GM23338 (cell line): ENCODE results near the gene LEMD2. TPM values are rescaled to one million over a fixed set of nuclear protein-coding genes. Genes with fewer than 3 reads are reported as not detected.

Source experiments
- ATAC-seq: fragments of 200-7000 bp; cut with Tn5 transposase; 3 replicates; pipeline ENCODE4 v1.9.1; 2020
- DNase-seq: peaks from one replicate; pipeline ENCODE4 v3.0.0-alpha.2; 2015; ENCODE audit warnings: low spot score
- H2AFZ ChIP-seq: fragments of 200-600 bp; sonication (generic); 2 replicates; pipeline ENCODE4 v1.8.0; 2016; ENCODE audit warnings: antibody characterized with exemption, mild to moderate bottlenecking, moderate library complexity
- H3F3A ChIP-seq: fragments of 200-600 bp; sonication (generic); replicated peaks from 2 replicates; pipeline ENCODE4 v1.8.0; 2017; ENCODE audit warnings: antibody characterized with exemption, mixed run types, low read depth
- H3K27ac ChIP-seq: fragments of 200-600 bp; sonication (generic); 2 replicates; pipeline ENCODE4 v1.6.1; 2016; ENCODE audit warnings: low read depth
- H3K27me3 ChIP-seq: fragments of 200-600 bp; sonication (generic); 2 replicates; pipeline ENCODE4 v1.8.0; 2016; ENCODE audit warnings: mild to moderate bottlenecking, mixed run types, moderate library complexity; ENCODE audit not compliant: insufficient read depth
- H3K36me3 ChIP-seq: fragments of 200-600 bp; sonication (generic); 2 replicates; pipeline ENCODE4 v1.8.0; 2016; ENCODE audit warnings: mild to moderate bottlenecking; ENCODE audit not compliant: insufficient read depth
- H3K4me1 ChIP-seq: fragments of 200-600 bp; sonication (generic); 2 replicates; pipeline ENCODE4 v1.8.0; 2016; ENCODE audit warnings: mild to moderate bottlenecking, moderate library complexity; ENCODE audit not compliant: insufficient read depth
- H3K4me2 ChIP-seq: fragments of 200-600 bp; sonication (generic); 2 replicates; pipeline ENCODE4 v1.7.1; 2017; ENCODE audit warnings: mixed run types
- H3K4me3 ChIP-seq: fragments of 200-600 bp; sonication (generic); 2 replicates; pipeline ENCODE4 v1.6.1; 2016; ENCODE audit warnings: mixed run types
- H3K79me2 ChIP-seq: fragments of 200-600 bp; sonication (generic); replicated peaks from 2 replicates; pipeline ENCODE4 v1.8.0; 2017; ENCODE audit warnings: mild to moderate bottlenecking; ENCODE audit not compliant: insufficient read depth
- H3K9me2 ChIP-seq: fragments of 200-600 bp; sonication (generic); 2 replicates; pipeline ENCODE4 v1.8.0; 2017; ENCODE audit not compliant: insufficient read depth
- H4K20me1 ChIP-seq: fragments of 200-600 bp; sonication (generic); replicated peaks from 2 replicates; pipeline ENCODE4 v1.8.0; 2017; ENCODE audit warnings: mild to moderate bottlenecking; ENCODE audit not compliant: insufficient read depth
- H3K27ac Mint-ChIP-seq: 2 replicates; pipeline ENCODE4 v1.8.0; 2020; ENCODE audit warnings: inconsistent platforms, mild to moderate bottlenecking, moderate library complexity, mixed read lengths
- H3K27me3 Mint-ChIP-seq: 3 replicates; pipeline ENCODE4 v1.8.0; 2022; ENCODE audit warnings: low read depth, mild to moderate bottlenecking, moderate library complexity, mixed read lengths, inconsistent platforms; ENCODE audit not compliant: insufficient read depth, poor library complexity
- H3K36me3 Mint-ChIP-seq: 3 replicates; pipeline ENCODE4 v1.8.0; 2021; ENCODE audit warnings: low read depth, mild to moderate bottlenecking, inconsistent platforms, moderate library complexity, mixed read lengths
- H3K4me1 Mint-ChIP-seq: 3 replicates; pipeline ENCODE4 v1.8.0; 2020; ENCODE audit warnings: mild to moderate bottlenecking, inconsistent platforms, mixed read lengths
- H3K4me3 Mint-ChIP-seq: 3 replicates; pipeline ENCODE4 v1.8.0; 2021; ENCODE audit warnings: moderate library complexity, mild to moderate bottlenecking, inconsistent platforms, mixed read lengths
- H3K9me3 Mint-ChIP-seq: 3 replicates; pipeline ENCODE4 v1.8.0; 2020; ENCODE audit warnings: moderate library complexity, mild to moderate bottlenecking, inconsistent platforms, mixed read lengths
- CREB1 ChIP-seq: fragments of 250-450 bp; sonication (Bioruptor Pico); IDR thresholded peaks from 2 replicates; pipeline ENCODE4 v1.5.0; 2020; ENCODE audit warnings: low read depth, mild to moderate bottlenecking, moderate library complexity
- CTCF ChIP-seq, 2 experiments: fragments of 200-600 bp in 1 of 2; sonication (generic) in 1 of 2; conservative IDR thresholded peaks; 2 replicates each; pipeline versions ENCODE4 v1.5.1 to v1.6.1; 2016 to 2017; ENCODE audit warnings: antibody characterized with exemption in 2 of 2, low read depth in 2 of 2, mild to moderate bottlenecking in 2 of 2, moderate library complexity in 1 of 2
- EZH2 ChIP-seq: fragments of 200-600 bp; sonication (generic); IDR thresholded peaks from one replicate; pipeline ENCODE4 v1.8.0; 2017; ENCODE audit warnings: antibody characterized with exemption, mild to moderate bottlenecking, low read depth; ENCODE audit not compliant: unreplicated experiment
- EZH2phosphoT487 ChIP-seq: fragments of 200-600 bp; sonication (generic); IDR thresholded peaks from one replicate; pipeline ENCODE4 v1.8.1; 2018; ENCODE audit warnings: antibody characterized with exemption; ENCODE audit not compliant: unreplicated experiment
- JUNB ChIP-seq: IDR thresholded peaks from one replicate; pipeline ENCODE4 v1.6.1; 2016; ENCODE audit warnings: antibody characterized with exemption; ENCODE audit not compliant: unreplicated experiment
- NANOG ChIP-seq: IDR thresholded peaks from 2 replicates; pipeline ENCODE4 v1.6.1; 2016; ENCODE audit warnings: antibody characterized with exemption, borderline replicate concordance
- POLR2AphosphoS5 ChIP-seq: IDR thresholded peaks from 2 replicates; pipeline ENCODE4 v1.6.1; 2016; ENCODE audit warnings: antibody characterized with exemption, low read depth
- STAT1 ChIP-seq: IDR thresholded peaks from one replicate; pipeline ENCODE4 v1.6.1; 2016; ENCODE audit warnings: antibody characterized with exemption; ENCODE audit not compliant: unreplicated experiment
- ZNF114 ChIP-seq: fragments of 250-450 bp; sonication (Bioruptor Pico); IDR thresholded peaks from 2 replicates; pipeline ENCODE4 v1.5.0; 2020; ENCODE audit warnings: mild to moderate bottlenecking, moderate library complexity
- ZNF331 ChIP-seq: fragments of 250-450 bp; sonication (Bioruptor Pico); IDR thresholded peaks from 2 replicates; pipeline ENCODE4 v1.5.0; 2020; ENCODE audit warnings: low read depth, mild to moderate bottlenecking, moderate library complexity
- ZNF462 ChIP-seq: fragments of 250-450 bp; sonication (Bioruptor Pico); IDR thresholded peaks from 2 replicates; pipeline ENCODE4 v1.5.0; 2020; ENCODE audit warnings: mild to moderate bottlenecking, moderate library complexity
- polyA plus RNA-seq: library from polyadenylated mRNA; unstranded; fragments of >200 nt; fragmentation: Nextera tagmentation; extraction: Ambion mirVana; gene quantifications from 2 replicates; pipeline ENCODE4 v1.2.1, GENCODE V29; 2016
- total RNA-seq: library from RNA; depleted of rRNA; stranded (reverse); fragments of >200 nt; shearing (Covaris generic); gene quantifications from 2 replicates; pipeline ENCODE4 v1.2.3, GENCODE V29; 2014
- TF ChIP-seq, protein P1 (sequence below): IDR thresholded peaks from one replicate; pipeline ENCODE4 v1.6.1; 2018; ENCODE audit warnings: antibody characterized with exemption; ENCODE audit not compliant: unreplicated experiment

The LEMD2 gene
- total and polyA plus RNA-seq, 2 experiments from 2014 or later, result 28.6 to 64.7 TPM

DNA sequence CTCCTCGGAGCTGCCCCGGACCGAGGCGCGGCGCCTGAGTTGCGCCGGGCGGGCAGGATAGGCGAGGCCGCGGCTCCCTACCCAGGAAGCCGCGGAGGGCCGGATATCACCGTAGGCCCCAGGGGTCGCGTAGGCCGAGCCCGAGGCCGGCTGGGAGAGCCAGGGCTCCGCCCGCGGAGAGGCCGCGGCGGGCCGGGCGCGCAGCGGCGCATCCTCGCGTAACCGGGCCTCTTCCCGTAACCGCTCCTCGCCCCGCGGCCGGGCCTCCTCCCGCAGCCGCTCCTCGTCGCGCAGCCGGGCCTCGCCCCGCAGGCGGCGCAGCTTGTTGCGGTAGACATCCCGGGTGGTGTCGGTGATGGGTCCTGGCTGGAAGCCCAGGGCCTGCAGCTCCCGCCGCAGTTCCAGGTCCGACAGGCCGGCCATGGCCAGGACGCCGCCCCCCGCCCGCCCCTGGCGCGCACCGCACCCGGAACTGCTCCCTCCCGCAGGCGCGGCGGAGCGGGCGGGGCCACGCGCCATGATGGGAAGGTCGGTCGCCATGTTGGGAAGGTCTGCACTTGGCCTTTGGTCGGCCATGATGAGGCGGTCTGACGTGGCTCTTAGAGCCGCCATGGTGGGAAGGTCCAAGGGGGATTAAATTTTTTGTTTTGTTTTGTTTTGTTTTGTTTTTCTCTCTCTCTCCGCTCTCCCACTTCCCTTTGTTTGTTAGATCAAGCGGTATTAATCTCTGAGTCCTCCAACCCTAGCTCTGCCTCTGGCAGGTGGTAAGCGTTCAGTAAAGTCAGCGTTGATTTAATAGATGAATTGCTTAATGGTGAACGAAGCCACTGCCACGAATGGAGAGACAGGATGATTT is at the start of gene LEMD2 (continued):
- TF ChIP-seq ZNF114, result peak; percentile 90; the same call in 1 of the 2 replicates

DNA sequence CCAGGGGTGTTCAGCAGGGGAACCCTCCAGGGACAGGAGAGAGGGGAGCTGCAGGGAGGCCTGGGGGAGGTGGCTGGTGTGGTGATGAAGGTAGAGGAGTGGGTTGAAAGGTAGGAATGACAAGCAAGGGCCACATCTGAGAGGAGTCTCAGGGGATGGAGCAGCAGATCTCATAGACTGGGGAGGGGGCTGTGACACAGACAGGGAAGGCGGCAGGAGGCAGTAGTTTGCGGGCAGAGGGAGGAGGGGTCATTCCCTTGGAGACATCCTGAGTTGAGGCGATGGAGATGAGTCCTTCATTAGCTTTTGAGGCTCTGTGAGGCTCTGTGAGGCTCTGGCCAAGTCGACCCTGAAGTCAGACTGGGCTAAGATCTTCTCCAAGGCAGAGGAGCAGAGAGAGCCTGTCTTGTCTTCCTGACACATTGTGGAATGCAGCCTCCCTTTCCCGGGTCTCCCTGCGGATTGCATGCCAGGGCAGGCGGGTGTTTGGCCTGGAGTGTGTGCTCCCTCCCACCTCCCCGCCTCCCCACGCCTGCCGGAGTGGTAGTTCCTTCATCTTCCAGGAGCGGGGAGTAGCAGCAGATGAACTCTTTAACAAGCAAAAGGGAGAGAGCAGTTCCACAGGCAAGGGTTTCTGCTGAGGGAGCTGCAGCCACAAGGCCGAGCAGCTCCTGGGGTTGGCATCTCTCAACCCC is 49.2 kb upstream of the LEMD2 start:
- no peaks in the 10 kb centered on the region for H3F3A ChIP-seq
- no peak overlapping the region; the same call in 1 of the 2 replicates for H3K4me2 ChIP-seq
- H3K4me3 ChIP-seq, result no peak overlapping the region
- Mint-ChIP-seq H3K27ac (peak overlapping the region; percentile 4; the same call in 1 of the 2 replicates), H3K4me3 (no peak overlapping the region), H3K9me3 (peaks cover 23% of the 10 kb centered on the region), H3K36me3 (peaks cover 16% of the 10 kb centered on the region), H3K27me3 (peaks cover 18% of the 10 kb centered on the region), H3K4me1 (peaks cover 28% of the 10 kb centered on the region)
- no peaks in the 10 kb centered on the region for H3K79me2 ChIP-seq
- H4K20me1 ChIP-seq, result no peaks in the 10 kb centered on the region
- ATAC-seq (peak; percentile 74), DNase-seq (peak; percentile 58)
- H3K27me3 ChIP-seq, result no peaks in the 10 kb centered on the region
- H3K36me3 ChIP-seq, result no peaks in the 10 kb centered on the region
- no peak overlapping the region for H3K27ac ChIP-seq
- H3K9me2 ChIP-seq, result no peaks in the 10 kb centered on the region
- H3K4me1 ChIP-seq, result peaks cover 22% of the 10 kb centered on the region
- H2AFZ ChIP-seq, result peak overlapping the region; percentile 92
- no peak for TF ChIP-seq EZH2phosphoT487
- TF ChIP-seq ZNF462 (CRISPR knock-in tag), result no peak
- TF ChIP-seq CTCF (conservative IDR thresholded peaks at IDR 0.05; ENCODE audit: low read depth in 2 of 2), result no peak
- TF ChIP-seq, protein P1, sequence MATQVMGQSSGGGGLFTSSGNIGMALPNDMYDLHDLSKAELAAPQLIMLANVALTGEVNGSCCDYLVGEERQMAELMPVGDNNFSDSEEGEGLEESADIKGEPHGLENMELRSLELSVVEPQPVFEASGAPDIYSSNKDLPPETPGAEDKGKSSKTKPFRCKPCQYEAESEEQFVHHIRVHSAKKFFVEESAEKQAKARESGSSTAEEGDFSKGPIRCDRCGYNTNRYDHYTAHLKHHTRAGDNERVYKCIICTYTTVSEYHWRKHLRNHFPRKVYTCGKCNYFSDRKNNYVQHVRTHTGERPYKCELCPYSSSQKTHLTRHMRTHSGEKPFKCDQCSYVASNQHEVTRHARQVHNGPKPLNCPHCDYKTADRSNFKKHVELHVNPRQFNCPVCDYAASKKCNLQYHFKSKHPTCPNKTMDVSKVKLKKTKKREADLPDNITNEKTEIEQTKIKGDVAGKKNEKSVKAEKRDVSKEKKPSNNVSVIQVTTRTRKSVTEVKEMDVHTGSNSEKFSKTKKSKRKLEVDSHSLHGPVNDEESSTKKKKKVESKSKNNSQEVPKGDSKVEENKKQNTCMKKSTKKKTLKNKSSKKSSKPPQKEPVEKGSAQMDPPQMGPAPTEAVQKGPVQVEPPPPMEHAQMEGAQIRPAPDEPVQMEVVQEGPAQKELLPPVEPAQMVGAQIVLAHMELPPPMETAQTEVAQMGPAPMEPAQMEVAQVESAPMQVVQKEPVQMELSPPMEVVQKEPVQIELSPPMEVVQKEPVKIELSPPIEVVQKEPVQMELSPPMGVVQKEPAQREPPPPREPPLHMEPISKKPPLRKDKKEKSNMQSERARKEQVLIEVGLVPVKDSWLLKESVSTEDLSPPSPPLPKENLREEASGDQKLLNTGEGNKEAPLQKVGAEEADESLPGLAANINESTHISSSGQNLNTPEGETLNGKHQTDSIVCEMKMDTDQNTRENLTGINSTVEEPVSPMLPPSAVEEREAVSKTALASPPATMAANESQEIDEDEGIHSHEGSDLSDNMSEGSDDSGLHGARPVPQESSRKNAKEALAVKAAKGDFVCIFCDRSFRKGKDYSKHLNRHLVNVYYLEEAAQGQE, result no peak
- no peak for TF ChIP-seq JUNB
- TF ChIP-seq EZH2, result no peak
- TF ChIP-seq ZNF331, result no peak
- no peak for TF ChIP-seq ZNF114
- no peak for TF ChIP-seq STAT1
- TF ChIP-seq POLR2AphosphoS5, result no peak
- TF ChIP-seq CREB1 (CRISPR knock-in tag), result no peak
- no peak for TF ChIP-seq NANOG
